DMS114 treated with DMSO at 0.1 percent for 48 hours (cell line): Measurements from ENCODE around the gene LIN28B.
"Not testable (repeated sequence)": the region's sequence is repeated elsewhere in the genome, so short reads cannot be mapped to it uniquely, and the experiment has no call there.

Source experiments
- DNase-seq: peaks from one replicate; lab custom pipeline; 2025; ENCODE audit not compliant: unreplicated experiment; lab: John Stamatoyannopoulos, UW

Gene LIN28B

GRCh38 chr6:104955927-104956730, 778 bp upstream of the LIN28B start:
- DNase-seq = peak; percentile 55

- DNase-seq = peak; percentile 47
Observed at GRCh38 chr6:104957301-104958177, 632 bp downstream of the LIN28B start.

GRCh38 chr6:104958178-104959025, 1.5 kb downstream of the LIN28B start:
- DNase-seq = peak; percentile 46

DNA sequence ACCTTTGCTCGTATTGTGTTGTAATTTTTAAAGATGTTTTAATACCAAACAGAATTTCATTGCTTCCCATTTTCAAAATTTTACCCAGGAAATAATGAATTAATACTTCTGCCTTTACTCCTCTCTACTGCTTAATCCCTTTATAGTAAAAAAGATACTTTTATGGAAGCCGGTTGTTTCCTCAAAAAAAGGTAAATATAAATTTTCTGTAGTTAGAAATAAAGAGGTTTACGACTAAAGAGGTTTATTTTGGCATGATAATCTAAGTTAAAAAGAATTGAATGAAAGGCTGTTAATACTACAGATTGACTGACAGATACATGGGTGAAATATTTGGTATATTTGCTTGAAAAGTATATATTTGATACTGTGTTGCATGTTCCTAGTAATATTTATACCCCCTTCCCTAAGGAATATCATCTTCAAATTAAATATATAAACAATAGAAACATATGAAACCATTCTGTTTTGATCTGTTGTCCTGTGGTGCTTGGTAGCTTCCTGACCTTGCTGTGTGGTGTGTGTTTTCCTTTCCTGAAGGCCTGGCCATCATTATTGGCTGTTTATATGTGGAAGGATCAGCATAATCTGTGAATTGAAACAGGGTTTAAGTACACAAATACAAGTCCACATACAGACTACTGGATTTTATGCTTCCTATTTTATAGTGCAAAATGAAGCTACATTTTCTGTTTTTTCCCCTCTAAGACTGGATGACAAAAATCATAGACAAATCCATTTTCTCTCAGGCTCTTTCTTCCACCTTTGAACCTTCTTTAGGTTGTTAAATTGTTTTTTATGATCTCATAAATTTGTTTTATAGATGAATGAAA, 2.3 kb downstream of the LIN28B start:
- DNase-seq = peak; percentile 37

DNA sequence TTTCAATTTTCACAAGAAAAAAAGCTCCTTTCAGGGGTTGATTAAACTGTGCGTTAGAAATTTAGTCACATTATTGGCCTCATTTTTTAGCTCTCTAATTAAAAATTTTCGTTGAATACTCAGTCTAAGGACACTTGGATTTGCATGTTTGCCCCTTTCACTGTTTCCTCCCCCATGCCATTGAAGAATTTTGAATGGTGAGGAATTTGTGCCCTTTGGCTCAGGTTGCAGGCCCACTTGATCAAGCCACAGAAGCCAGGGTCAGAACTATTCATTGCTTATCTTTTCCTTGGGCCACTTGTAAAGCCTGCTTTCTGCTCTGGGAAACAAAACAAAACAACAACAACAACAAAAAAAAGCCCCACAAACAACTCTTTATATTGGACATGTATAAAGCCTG, 12.2 kb downstream of the LIN28B start:
- peak; percentile 37 for DNase-seq

DNA sequence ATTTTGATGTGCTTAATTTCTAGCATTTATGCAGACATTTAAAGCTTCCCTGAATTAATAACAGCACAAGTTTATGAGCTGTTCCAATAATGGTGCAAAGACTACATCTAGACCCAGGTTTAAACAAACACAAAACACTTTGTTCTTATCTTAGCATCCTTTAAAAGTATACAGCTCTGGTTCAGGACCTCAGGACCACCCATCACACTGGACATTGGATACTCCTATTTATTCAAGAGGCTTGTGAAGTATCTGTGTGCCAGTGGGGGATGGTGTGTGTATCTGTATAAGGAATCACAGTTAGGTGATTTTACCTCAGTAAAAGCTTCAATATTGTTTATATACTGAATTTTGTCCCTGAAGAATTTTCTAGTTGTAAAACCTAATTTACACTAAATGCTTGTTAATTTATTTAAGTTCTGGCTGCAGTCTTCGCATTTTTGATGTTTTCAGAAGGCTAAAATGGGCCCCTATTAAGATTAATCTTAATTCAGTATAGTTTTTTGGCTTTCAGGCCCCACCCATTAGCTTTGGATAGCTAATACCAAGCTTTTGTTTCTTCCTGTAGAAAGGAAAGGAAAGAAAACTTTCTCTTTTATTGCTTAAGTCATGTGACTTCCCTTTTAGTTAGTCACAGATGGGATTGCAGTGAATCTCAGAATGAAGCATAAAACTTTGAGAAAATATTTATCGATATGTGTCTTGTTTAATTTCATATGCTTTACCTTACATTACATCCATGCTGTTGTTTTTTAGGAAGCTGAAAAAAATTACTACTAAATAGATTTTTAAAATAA, 13.1 kb downstream of the LIN28B start:
- DNase-seq = peak; percentile 25

DNA sequence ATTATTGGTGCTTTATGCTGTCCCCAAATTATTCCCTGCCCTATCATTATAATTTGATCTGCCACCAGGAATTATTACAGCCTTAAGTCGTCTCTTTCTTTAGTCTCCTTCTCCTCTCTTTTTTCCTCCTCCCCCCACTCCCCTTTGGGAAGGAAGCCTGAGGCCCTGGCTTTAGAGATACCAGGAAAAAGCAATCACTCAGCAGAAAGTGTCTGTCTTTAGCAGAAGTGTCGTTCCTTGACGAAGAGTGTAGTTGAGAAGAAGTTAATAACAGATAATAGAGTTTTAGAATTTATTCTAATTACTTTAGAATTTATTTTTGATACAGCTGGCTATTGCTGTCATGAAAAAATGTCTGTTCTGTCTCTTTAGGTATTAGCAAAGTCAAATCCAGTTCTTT, 16.5 kb downstream of the LIN28B start:
- no peak for DNase-seq

- no peak for DNase-seq
Observed at GRCh38 chr6:104983296-104983695, 26.4 kb downstream of the LIN28B start.

DNA sequence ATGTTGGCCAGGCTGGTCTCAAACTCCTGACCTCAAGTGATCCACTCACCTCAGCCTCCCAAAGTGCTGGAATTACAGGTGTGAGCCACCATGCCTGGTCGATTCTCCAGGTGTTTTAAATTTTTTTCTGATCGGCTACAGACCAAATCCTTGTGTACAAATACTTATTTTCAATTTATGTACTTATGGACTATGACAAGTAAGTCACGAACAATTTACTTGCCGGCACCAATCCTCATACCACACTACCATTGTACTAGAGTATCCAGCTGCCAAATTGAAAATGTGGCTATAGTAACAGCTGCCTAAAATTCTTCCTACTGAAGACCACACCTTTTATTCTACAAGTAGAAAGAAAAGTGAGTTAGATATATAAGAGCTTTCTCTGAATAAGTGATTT, 26.9 kb downstream of the LIN28B start:
- no peak for DNase-seq

- no peak for DNase-seq
Observed at GRCh38 chr6:104984831-104985230, 27.9 kb downstream of the LIN28B start.

DNA sequence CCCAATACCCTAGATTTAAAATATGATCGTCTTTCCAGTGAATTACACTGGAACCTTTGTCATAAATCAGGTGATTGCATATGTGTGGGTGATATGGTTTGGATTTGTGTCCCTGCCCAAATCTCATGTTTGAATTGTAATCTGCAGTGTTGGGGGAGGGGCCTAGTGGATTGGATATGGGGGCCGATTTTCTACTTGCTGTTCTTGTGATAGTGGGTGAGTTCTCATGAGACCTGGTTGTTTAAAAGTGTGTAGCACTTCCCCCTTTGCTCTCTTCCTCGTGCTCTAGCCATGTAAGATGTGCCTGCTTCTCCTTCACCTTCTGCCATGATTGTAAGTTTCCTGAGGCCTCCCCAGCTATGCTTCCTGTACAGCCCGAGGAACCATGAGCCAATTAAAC, 29.0 kb downstream of the LIN28B start:
- DNase-seq = not testable (repeated sequence)

- no peak for DNase-seq
Observed at GRCh38 chr6:104986625-104987024, 29.7 kb downstream of the LIN28B start.

- DNase-seq = no peak
Observed at GRCh38 chr6:104987218-104987617, 30.3 kb downstream of the LIN28B start.

GRCh38 chr6:104990085-104990484, 33.2 kb downstream of the LIN28B start:
- no peak for DNase-seq

DNA sequence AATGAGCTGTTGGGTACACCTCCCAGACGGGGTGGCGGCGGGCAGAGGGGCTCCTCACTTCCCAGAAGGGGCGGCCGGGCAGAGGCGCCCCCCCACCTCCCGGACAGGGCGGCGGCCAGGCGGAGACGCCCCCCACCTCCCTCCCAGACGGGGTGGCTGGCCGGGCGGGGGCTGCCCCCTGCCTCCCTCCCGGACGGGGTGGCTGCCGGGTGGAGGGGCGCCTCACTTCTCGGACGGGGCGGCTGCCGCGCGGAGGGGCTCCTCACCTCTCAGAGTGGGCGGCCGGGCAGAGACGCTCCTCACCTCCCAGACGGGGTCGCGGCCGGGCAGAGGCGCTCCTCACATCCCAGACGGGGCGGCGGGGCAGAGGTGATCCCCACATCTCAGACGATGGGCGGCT, 34.2 kb downstream of the LIN28B start:
- DNase-seq = not testable (repeated sequence)

- DNase-seq = not testable (repeated sequence)
Observed at GRCh38 chr6:104993576-104993975, 36.7 kb downstream of the LIN28B start.

DNA sequence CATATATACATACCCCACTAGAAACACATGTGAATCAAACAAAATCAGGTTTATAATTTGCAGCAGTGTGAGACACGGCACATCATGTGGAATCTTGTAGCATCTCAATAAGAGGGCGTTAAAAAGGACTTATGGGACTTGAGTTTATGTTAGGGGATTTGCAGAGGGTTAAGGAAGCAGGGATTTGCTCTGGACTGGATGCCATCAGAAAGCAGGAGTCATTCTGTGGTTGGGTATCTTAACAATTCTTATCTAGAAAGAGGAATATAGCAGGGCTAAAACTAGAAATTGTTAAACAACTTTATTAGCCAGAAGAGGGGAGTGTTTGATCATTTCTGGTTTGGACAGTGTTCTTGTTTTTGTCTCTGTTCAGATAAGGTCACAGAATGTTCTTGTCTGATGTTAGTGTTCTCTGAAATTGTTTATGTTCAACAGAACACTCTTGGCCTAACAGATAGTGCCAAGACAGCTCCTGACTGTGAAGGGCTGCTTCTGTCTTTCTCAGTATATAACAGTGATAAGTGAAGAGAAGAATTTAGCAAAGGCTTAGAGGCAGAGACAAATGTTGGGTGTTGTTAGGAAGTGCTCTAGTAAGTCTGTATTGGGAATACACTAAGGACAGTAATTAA, 39.2 kb downstream of the LIN28B start:
- peak; percentile 37 for DNase-seq

DNA sequence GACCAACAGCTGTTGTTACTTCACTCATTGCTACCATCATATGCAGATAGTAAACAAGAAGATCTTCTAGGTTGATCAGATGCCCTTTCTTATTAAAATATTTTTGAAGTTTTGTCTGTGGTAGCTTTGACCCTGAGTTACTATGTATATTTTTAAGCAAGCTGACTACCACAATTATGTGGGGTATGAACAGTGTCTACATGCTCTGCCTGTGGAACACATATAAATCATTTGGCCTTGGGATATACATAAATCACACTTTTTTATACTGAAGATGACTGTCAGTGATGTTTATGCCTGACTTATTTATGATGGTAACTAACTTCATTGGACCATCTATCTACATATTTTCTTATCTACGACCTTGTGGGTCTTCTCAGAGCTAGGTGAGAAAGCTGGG, 44.2 kb downstream of the LIN28B start:
- no peak for DNase-seq

- DNase-seq = no peak
Observed at GRCh38 chr6:105001906-105002305, 45.0 kb downstream of the LIN28B start.
